ENCODE results near the gene C19orf47.

DNA sequence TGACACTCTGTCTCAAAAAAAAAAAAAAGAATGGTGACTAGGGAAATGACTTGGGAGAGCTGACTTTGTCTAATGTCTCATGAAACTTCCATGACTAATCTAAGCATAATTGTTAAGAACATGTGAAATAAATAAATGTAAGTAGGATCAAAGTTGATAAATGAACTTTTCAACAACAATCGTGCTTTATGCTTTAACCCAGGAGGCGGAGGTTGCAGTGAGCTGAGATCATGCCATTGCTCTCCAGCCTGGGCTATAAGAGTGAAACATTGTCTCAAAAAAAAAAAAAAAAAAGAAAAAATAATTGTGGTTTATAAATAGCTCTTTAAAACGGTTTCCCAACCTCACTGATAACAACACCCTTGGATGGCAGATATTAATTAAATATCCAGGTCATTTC lies 50.2 kb downstream of the C19orf47 start:
- TF ChIP-seq POLR2A (IDR thresholded peaks at IDR 0.05) = no peak
- TF ChIP-seq, protein P1, sequence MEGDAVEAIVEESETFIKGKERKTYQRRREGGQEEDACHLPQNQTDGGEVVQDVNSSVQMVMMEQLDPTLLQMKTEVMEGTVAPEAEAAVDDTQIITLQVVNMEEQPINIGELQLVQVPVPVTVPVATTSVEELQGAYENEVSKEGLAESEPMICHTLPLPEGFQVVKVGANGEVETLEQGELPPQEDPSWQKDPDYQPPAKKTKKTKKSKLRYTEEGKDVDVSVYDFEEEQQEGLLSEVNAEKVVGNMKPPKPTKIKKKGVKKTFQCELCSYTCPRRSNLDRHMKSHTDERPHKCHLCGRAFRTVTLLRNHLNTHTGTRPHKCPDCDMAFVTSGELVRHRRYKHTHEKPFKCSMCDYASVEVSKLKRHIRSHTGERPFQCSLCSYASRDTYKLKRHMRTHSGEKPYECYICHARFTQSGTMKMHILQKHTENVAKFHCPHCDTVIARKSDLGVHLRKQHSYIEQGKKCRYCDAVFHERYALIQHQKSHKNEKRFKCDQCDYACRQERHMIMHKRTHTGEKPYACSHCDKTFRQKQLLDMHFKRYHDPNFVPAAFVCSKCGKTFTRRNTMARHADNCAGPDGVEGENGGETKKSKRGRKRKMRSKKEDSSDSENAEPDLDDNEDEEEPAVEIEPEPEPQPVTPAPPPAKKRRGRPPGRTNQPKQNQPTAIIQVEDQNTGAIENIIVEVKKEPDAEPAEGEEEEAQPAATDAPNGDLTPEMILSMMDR (IDR thresholded peaks at IDR 0.05) = no peak

All from tibial nerve (tissue), 3 donors.